ENCODE measurements around the gene SCD5.
A peak's percentile ranks its signal among the peaks of the same experiment; 100 is the strongest.

Gene SCD5

GRCh38 chr4:82753725-82754410, 44.7 kb downstream of the SCD5 start:
- POLR2A ChIA-PET, result no interaction called here
- TF ChIP-seq FOXK2 (IDR thresholded peaks at IDR 0.05) (no peak), TARDBP (IDR thresholded peaks at IDR 0.05) (no peak), L3MBTL2 (conservative IDR thresholded peaks at IDR 0.05) (no peak), BHLHE40 (IDR thresholded peaks at IDR 0.05; ENCODE audit: borderline replicate concordance) (no peak), NFRKB (IDR thresholded peaks at IDR 0.05) (no peak), HDGF (IDR thresholded peaks at IDR 0.05; ENCODE audit: borderline replicate concordance) (no peak), FOXA1 (IDR thresholded peaks at IDR 0.05) (no peak), CTBP1 (IDR thresholded peaks at IDR 0.05; ENCODE audit: borderline replicate concordance) (no peak), ELF4 (IDR thresholded peaks at IDR 0.05) (no peak), ARNT (IDR thresholded peaks at IDR 0.05) (no peak), FOXM1 (IDR thresholded peaks at IDR 0.05; ENCODE audit: borderline replicate concordance) (no peak), ZNF384 (IDR thresholded peaks at IDR 0.05) (no peak)
- DNase-seq (ENCODE audit: extremely low spot score), result no peak
- CTCF ChIA-PET, result interaction anchor here (0.6 to 1.8 kb wide), 3 partner anchors 12 to 85 kb away, joined by 3 to 6 read pairs (median 4); no protein-coding TSS in a partner anchor

DNA sequence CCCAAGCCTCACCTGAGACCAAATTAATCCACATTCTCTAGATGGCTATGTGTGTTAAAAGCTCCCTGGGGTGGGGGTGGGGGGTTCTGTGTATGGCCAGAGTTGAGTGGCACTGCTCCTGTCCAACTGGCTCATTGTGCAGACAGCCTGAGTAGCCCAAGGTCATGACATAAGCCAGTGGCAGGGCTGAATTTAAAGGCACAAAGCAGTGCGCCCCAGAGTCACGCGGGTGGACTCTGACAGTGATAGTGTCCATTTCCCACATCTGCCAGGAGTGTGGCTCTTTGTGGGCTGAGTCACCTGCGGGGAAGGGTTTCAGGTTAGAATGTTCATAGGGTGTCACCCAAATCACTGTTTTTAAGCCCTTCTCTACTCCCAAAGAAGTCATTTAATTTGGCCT, 45.4 kb downstream of the SCD5 start:
- ChIA-PET POLR2A (no interaction called here), CTCF (interaction anchor here (0.5 to 1.8 kb wide), 3 partner anchors 14 to 84 kb away, joined by 3 to 6 read pairs (median 3); no protein-coding TSS in a partner anchor)
- DNase-seq (ENCODE audit: extremely low spot score), result no peak
- TF ChIP-seq, protein P1, sequence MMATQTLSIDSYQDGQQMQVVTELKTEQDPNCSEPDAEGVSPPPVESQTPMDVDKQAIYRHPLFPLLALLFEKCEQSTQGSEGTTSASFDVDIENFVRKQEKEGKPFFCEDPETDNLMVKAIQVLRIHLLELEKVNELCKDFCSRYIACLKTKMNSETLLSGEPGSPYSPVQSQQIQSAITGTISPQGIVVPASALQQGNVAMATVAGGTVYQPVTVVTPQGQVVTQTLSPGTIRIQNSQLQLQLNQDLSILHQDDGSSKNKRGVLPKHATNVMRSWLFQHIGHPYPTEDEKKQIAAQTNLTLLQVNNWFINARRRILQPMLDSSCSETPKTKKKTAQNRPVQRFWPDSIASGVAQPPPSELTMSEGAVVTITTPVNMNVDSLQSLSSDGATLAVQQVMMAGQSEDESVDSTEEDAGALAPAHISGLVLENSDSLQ (IDR thresholded peaks at IDR 0.05), result peak; percentile 82
- no peak for TF ChIP-seq L3MBTL2 (conservative IDR thresholded peaks at IDR 0.05)

DNA sequence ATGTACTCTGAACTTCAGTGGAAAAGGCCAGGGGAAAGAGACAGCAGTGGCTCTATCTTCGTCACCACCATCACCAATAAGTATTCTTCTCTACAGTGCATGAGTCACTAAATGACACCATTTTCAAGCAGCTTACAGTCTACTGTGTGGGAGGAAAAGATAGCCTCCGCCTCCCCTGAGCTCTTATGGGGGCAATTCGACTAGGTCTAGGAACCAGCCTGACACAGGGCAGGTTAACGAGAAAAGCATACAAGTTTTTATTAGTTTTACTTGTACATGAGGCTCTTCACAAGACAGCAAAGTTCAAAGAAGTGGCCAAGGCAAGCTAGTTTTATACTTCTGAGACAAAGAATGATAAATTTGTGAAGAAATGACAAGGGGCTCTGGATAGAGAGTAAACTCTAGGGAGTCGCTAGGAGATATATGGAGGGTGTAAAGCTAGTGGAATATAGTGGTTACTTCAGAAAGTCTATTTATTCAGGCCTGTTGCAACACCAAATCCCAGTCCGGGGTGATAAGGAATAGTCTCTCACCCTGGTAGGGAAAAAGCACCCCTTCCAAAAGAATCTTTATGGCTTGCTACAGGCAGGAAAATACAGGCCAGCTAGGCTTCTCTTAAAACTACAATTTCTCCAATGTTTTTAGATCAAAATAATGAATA, 49.7 kb downstream of the SCD5 start:
- TF ChIP-seq TARDBP (IDR thresholded peaks at IDR 0.05), result no peak
- no peak for TF ChIP-seq SP1 (IDR thresholded peaks at IDR 0.05)
- no peak for TF ChIP-seq ELF4 (IDR thresholded peaks at IDR 0.05)
- no peak for TF ChIP-seq HDGF (IDR thresholded peaks at IDR 0.05; ENCODE audit: borderline replicate concordance)
- ChIA-PET CTCF (interaction anchor here (1.1 to 3.3 kb wide), 2 partner anchors 9 to 248 kb away, joined by 3 to 26 read pairs; no protein-coding TSS in a partner anchor), POLR2A (interaction anchor here (0.9 kb wide), 1 partner anchor 49 kb away, joined by 3 read pairs; the partner anchor contains the start of gene SCD5)
- DNase-seq (ENCODE audit: extremely low spot score), result no peak

GRCh38 chr4:82747686-82748575, 50.7 kb downstream of the SCD5 start:
- no peak for DNase-seq (ENCODE audit: extremely low spot score)
- TF ChIP-seq LEF1 (IDR thresholded peaks at IDR 0.05; ENCODE audit: borderline replicate concordance) (no peak), TARDBP (IDR thresholded peaks at IDR 0.05) (no peak), BHLHE40 (IDR thresholded peaks at IDR 0.05; ENCODE audit: borderline replicate concordance) (no peak), ZNF384 (IDR thresholded peaks at IDR 0.05) (no peak), FOXM1 (IDR thresholded peaks at IDR 0.05; ENCODE audit: borderline replicate concordance) (no peak), L3MBTL2 (conservative IDR thresholded peaks at IDR 0.05) (no peak), SUZ12 (IDR thresholded peaks at IDR 0.05) (no peak), ELF4 (IDR thresholded peaks at IDR 0.05) (no peak), SP1 (IDR thresholded peaks at IDR 0.05) (no peak), NFRKB (IDR thresholded peaks at IDR 0.05) (no peak), FOXA1 (IDR thresholded peaks at IDR 0.05) (no peak), HDGF (IDR thresholded peaks at IDR 0.05; ENCODE audit: borderline replicate concordance) (no peak), CTBP1 (IDR thresholded peaks at IDR 0.05; ENCODE audit: borderline replicate concordance) (no peak), ARNT (IDR thresholded peaks at IDR 0.05) (no peak)
- TF ChIP-seq, protein P1 (IDR thresholded peaks at IDR 0.05), result no peak
- CTCF ChIA-PET, result interaction anchor here (0.9 to 3.3 kb wide), 2 partner anchors 8 to 9 kb away, joined by 3 to 26 read pairs; no protein-coding TSS in a partner anchor
- POLR2A ChIA-PET, result no interaction called here

DNA sequence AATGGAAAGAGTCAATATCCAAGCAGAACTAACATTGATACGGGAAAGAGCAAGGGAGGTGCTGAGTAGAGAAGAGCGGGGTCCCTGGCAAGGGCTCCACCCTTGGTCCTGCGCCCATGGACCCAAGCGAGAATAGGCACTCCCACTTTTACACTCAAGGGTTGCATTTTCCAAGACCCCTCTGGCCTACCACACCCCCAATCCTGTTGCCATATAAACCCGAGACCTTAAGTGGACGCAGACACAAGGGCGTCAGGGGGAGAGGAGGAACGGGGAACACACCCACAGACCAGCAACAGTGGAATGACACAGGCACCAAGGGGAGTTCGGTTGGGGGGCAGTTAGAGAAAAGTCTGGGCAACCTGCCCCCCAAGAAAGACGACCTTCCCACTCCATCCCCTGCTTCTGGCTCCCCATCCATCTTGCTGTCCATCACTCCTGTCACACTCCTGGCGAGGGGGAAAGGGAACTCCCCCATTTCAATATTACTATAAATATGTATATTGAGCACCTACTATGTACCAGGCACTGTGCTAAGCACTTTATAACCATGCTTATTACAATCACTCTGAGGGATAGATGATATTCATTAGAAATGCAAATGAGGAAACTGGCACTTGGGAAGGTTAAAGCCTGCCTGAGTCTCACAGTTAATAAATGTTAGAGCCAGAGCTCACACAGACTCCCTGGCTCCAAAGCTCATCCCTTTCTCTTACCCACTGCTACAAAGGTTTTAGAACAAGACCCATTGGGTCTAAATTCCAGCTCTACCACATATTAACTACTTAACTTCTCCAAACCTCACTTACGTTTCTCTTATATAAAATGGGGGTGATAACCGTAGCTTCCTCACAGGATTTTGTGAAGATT, 51.7 kb downstream of the SCD5 start:
- ChIA-PET CTCF (interaction anchor here (0.9 kb wide), 1 partner anchor 8 kb away, joined by 3 read pairs; no protein-coding TSS in a partner anchor), POLR2A (no interaction called here)
- no peak for DNase-seq (ENCODE audit: extremely low spot score)
- TF ChIP-seq SUZ12 (IDR thresholded peaks at IDR 0.05) (no peak), CTBP1 (IDR thresholded peaks at IDR 0.05; ENCODE audit: borderline replicate concordance) (no peak)
